Ovary (tissue), 9 donors: ENCODE measurements around the gene ASMTL. TPM values are rescaled to one million over a fixed set of nuclear protein-coding genes. Genes with fewer than 3 reads are reported as not detected.
A peak's percentile ranks its signal among the peaks of the same experiment; 100 is the strongest.

Experiments
- DNase-seq, 5 donors: peaks; one replicate each; pipeline ENCODE4 v3.0.0-alpha.2; 2019 to 2020
- H3K27ac ChIP-seq, 2 donors: fragments of 200-600 bp; one replicate each; pipeline versions ENCODE4 v1.5.1 to v1.8.0; 2019 to 2022
- H3K27me3 ChIP-seq: fragments of 200-600 bp; one replicate; pipeline ENCODE4 v1.8.0; 2022
- H3K36me3 ChIP-seq: fragments of 200-600 bp; sonication (generic); one replicate; pipeline ENCODE4 v1.5.1; 2019
- H3K4me1 ChIP-seq: one replicate; pipeline ENCODE4 v1.8.1; 2013; ENCODE audit warnings: mild to moderate bottlenecking, moderate library complexity; ENCODE audit not compliant: insufficient read depth
- H3K4me3 ChIP-seq: fragments of 200-600 bp; sonication (generic); one replicate; pipeline ENCODE4 v1.5.1; 2017
- H3K9me3 ChIP-seq, 2 donors: fragments of 200-600 bp in 1 of 2; sonication (generic) in 1 of 2; one replicate each; pipeline versions ENCODE4 v1.5.1 to v1.8.1; 2013 to 2019; ENCODE audit warnings: mild to moderate bottlenecking in 1 of 2, moderate library complexity in 1 of 2
- EP300 ChIP-seq: sonication (generic); formaldehyde crosslinking; IDR thresholded peaks from one replicate; pipeline ENCODE4 v1.6.1; 2017; ENCODE audit warnings: antibody characterized with exemption
- POLR2A ChIP-seq: fragments of 450-650 bp; IDR thresholded peaks from one replicate; pipeline ENCODE4 v1.6.1; 2017; ENCODE audit warnings: antibody characterized with exemption, mild to moderate bottlenecking, moderate library complexity
- WGBS, 3 donors: extraction: QIAGEN DNeasy Blood & Tissue Kit in 1 of 3; methylation state at CpG; one replicate each; pipeline versions ENCODE4 v1.1.5 to v1.1.7; 2013 to 2017; 5-methylcytosine and 5-hydroxymethylcytosine counted together
- intact Hi-C, 4 donors: fragments of 100-400 bp; cut with DNase I; formaldehyde crosslinking; loops; one replicate each; pipeline versions ENCODE4 v1.11.0 to v1.15.1; 2022 to 2023
- polyA plus RNA-seq, 2 donors: library from polyadenylated mRNA; stranded (reverse); fragments of 200-250 nt in 1 of 2; fragments of 350-450 nt in 1 of 2; fragmentation: Illumina TruSeq in 1 of 2; extraction: RNeasy Lipid Tissue Mini Kit (QIAGEN cat#74804) in 1 of 2; gene quantifications; one replicate each; pipeline ENCODE4 v1.2.3, GENCODE V29; 2013 to 2014
- total RNA-seq, 7 donors: library from RNA; depleted of rRNA in 2 of 7; stranded (reverse); fragments of >200 nt in 2 of 7; fragmentation: NEBNext Ultra II Directional in 3 of 7; extraction: Animal tissue kit (Norgen Biotek cat#: 25700) in 3 of 7; gene quantifications; one replicate each; pipeline versions ENCODE4 v1.1.0 to v1.2.4, GENCODE V29; 2016 to 2023
- TF ChIP-seq, protein P1 (sequence below), 3 donors: fragments of 450-650 bp in 2 of 3; fragments of 200-600 bp in 1 of 3; IDR thresholded peaks; one replicate each; pipeline versions ENCODE4 v1.5.1 to v1.8.0; 2016 to 2022; ENCODE audit warnings: antibody characterized with exemption in 3 of 3, mild to moderate bottlenecking in 1 of 3
- donor health status: DM: no; HTN: no; CAD: no; lungs with moderate emphysema.
- donor health status: DM: no; HTN: no; CAD: no.
- donor health status: Bipolar disorder and iron deficiency.
- donor health status: DM: yes; HTN: yes; CAD: no.
- donor health status: DM: no; HTN: no; CAD: no.
- donor health status: DM: yes; HTN: yes; CAD: no.

Gene ASMTL
- total and polyA plus RNA-seq, 9 donors = 21.3 to 48.9 (median 40.7) TPM

DNA sequence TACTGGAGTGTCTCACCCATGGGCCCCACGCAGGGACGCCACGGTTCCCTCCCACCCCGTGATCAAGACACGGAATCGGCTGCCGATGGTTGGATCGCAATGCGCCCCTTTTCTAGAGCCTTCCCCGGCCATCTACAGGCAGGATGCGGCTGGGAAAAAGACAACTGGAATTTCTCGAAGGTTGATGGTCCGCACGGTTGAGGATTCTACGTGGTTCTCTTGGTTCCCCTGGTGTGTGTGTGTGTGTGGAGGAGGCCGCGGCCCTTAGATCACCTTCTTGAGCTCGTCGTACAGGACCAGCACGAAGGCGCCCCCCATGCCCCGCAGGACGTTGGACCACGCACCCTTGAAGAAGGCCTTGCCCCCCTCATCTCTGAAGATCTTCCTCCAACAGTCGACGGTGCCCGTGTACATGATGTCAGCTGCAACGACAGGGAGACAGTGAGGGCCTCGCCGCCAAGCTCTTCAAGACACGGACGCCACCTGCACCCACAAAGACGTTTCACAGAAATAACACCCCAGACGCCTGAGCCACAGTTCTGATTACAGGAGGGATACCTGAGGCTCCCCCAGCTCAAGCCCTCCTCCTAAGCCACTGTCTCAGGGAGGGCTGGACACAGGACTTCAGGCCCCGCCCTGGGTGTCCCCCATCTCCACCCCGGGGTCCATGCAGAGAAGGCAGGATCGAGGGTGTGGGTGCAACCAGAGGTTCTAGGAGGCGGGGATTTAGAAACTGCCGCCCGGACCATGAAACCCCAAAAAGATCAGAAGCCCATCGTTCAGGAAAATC is 66.2 kb downstream of the ASMTL start:
- Histone ChIP-seq H3K36me3 (no peaks in the 10 kb centered on the region), H3K9me3 (no peaks in the 10 kb centered on the region), H3K4me3 (no peak overlapping the region), H3K27me3 (no peaks in the 10 kb centered on the region), H3K27ac (no peak overlapping the region), H3K4me1 (peaks cover 16% of the 10 kb centered on the region)
- WGBS, 3 donors = 94 to 96% (median 96%) methylated on average over 40 to 41 of the region's 41 CpGs
- intact Hi-C loops = no loop called here
- DNase-seq = peak in 1 of 5 donors; percentile 23
- TF ChIP-seq POLR2A (no peak), EP300 (no peak)
- TF ChIP-seq, protein P1, sequence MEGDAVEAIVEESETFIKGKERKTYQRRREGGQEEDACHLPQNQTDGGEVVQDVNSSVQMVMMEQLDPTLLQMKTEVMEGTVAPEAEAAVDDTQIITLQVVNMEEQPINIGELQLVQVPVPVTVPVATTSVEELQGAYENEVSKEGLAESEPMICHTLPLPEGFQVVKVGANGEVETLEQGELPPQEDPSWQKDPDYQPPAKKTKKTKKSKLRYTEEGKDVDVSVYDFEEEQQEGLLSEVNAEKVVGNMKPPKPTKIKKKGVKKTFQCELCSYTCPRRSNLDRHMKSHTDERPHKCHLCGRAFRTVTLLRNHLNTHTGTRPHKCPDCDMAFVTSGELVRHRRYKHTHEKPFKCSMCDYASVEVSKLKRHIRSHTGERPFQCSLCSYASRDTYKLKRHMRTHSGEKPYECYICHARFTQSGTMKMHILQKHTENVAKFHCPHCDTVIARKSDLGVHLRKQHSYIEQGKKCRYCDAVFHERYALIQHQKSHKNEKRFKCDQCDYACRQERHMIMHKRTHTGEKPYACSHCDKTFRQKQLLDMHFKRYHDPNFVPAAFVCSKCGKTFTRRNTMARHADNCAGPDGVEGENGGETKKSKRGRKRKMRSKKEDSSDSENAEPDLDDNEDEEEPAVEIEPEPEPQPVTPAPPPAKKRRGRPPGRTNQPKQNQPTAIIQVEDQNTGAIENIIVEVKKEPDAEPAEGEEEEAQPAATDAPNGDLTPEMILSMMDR (IDR thresholded peaks at IDR 0.05) = no peak

DNA sequence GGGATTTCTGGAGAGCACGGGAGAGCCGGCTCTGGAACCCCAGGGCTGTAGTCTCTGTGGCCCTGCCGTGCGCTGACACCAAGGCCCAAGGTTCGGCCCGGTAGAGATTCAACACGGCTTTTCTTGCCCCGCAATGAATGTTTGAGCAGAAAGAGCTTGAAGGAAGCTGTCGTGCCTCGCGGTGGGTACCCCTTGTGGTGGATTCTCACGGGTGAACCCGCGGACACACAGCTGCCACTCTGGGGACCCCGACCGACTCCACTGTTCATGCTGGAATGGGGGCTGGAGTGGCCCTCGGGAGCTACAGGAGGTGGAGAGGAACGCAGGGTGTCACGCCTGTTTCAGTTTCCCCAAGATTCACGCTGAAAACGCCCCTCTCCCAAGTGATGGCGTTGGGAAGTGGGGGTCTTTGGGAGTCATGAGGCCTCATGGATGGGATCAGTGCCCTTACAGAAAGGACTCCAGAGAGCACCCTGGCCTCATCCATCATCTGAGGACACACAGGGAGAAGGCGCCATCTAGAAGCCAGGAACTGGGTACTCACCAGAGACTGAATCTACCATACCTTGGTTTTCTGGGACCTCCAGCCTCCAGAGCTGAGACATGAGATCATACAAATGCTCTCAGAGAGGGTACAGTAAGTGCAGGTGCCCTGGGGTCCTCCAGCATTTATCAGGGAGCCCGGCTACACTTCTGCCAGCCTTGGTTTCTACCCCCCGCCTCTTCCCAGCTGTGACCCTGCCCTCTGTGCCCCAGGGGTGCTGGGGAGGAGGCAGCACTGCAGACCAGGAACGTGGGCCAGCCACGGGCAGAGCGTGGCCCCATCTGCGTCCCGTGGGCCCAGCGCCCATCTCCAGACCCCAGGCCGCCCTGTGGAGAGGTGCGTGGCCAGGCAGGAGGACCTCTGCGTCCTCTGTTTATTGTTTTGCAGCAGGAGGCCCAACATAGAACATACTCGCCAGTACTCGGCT is 67.2 kb downstream of the ASMTL start:
- Histone ChIP-seq H3K4me3 (no peak overlapping the region), H3K27me3 (no peaks in the 10 kb centered on the region), H3K9me3 (no peaks in the 10 kb centered on the region), H3K36me3 (no peaks in the 10 kb centered on the region), H3K27ac (no peak overlapping the region), H3K4me1 (peaks cover 12% of the 10 kb centered on the region)
- WGBS, 3 donors = 90 to 96% (median 92%) methylated on average over 34 to 36 of the region's 36 CpGs
- TF ChIP-seq, protein P1 (IDR thresholded peaks at IDR 0.05) = no peak
- TF ChIP-seq EP300 = no peak
- no peak for TF ChIP-seq POLR2A
- peak in 2 of 5 donors; percentile 28 to 41 for DNase-seq
- intact Hi-C loops = no loop called here

GRCh38 chrX:1384658-1385252 is 68.0 kb downstream of the ASMTL start:
- WGBS, 3 donors = 90 to 94% (median 93%) methylated on average over 18 of the region's 18 CpGs
- Histone ChIP-seq H3K9me3 (no peaks in the 10 kb centered on the region), H3K27me3 (no peaks in the 10 kb centered on the region), H3K4me3 (no peak overlapping the region), H3K36me3 (no peaks in the 10 kb centered on the region), H3K27ac (no peak overlapping the region), H3K4me1 (peaks cover 12% of the 10 kb centered on the region)
- peak in 1 of 5 donors; percentile 22 for DNase-seq
- TF ChIP-seq, protein P1 (IDR thresholded peaks at IDR 0.05) = no peak
- TF ChIP-seq EP300 (no peak), POLR2A (no peak)
- intact Hi-C loops = no loop called here

- WGBS, 3 donors = 45 to 57% (median 46%) methylated on average over 20 of the region's 20 CpGs
- H3K4me1 ChIP-seq = no peaks in the 10 kb centered on the region
- no peaks in the 10 kb centered on the region for H3K27me3 ChIP-seq
- peak in 1 of 5 donors; percentile 30 for DNase-seq
- intact Hi-C loops = no loop called here
- H3K27ac ChIP-seq = no peak overlapping the region
- H3K4me3 ChIP-seq = no peak overlapping the region
- no peaks in the 10 kb centered on the region for H3K36me3 ChIP-seq
- no peaks in the 10 kb centered on the region for H3K9me3 ChIP-seq
- TF ChIP-seq EP300 (no peak), POLR2A (no peak)
- TF ChIP-seq, protein P1 (IDR thresholded peaks at IDR 0.05) = no peak
Measured at GRCh38 chrX:1380672-1381233, 72.0 kb downstream of the ASMTL start.
